Measurements from ENCODE around the gene MUL1.

DNA sequence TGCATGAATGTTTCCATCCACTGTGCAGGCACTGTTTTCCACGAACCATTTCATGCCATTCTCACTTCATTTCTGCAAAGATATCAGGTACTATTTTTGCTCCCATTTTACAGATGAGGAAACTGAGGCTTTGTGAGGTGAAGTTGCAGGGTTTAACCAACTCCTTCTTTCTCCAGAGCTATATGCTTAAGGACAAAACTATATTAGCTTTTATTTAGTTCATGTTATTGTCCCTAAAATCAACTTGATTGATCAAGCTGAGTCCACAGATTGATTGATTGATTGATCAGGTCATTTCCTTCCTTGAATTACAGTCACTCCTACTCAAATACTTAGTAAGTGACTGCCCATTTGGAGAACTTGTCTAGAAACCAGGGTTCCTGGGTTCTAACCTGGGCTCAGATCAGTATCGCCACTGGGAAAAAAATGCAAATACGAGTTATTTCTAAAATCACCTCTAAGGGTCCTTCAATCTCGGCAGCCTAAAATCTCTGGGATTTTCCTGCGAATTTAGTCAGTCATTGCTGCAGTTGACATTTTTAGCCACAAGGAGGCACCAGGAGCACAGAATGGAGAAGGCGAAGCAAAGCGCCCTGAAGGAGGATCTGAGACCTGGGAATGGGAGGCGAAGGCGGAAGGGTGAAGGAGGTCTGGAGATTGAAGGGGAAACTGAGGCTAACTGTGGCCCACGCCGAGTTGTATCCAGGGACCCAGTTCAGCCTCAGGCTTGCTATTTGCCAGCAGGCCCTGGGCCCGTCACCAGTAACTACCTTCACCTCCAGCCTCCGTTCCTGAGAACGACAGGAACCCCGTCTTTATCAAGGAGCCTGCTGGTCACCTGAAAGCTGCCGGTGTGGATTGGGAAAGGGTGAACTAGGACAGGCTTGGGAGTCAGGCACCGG, 14.3 kb upstream of the MUL1 start:
- TF ChIP-seq, protein P1, sequence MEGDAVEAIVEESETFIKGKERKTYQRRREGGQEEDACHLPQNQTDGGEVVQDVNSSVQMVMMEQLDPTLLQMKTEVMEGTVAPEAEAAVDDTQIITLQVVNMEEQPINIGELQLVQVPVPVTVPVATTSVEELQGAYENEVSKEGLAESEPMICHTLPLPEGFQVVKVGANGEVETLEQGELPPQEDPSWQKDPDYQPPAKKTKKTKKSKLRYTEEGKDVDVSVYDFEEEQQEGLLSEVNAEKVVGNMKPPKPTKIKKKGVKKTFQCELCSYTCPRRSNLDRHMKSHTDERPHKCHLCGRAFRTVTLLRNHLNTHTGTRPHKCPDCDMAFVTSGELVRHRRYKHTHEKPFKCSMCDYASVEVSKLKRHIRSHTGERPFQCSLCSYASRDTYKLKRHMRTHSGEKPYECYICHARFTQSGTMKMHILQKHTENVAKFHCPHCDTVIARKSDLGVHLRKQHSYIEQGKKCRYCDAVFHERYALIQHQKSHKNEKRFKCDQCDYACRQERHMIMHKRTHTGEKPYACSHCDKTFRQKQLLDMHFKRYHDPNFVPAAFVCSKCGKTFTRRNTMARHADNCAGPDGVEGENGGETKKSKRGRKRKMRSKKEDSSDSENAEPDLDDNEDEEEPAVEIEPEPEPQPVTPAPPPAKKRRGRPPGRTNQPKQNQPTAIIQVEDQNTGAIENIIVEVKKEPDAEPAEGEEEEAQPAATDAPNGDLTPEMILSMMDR (IDR thresholded peaks at IDR 0.05): peak; percentile 84 to 94 (median 91)
- TF ChIP-seq POLR2A (IDR thresholded peaks at IDR 0.05): no peak
- no peak for TF ChIP-seq POLR2AphosphoS5 (IDR thresholded peaks at IDR 0.05)
